ENCODE measurements around the gene DDX46. TPM values are rescaled to one million over a fixed set of nuclear protein-coding genes. Genes with fewer than 3 reads are reported as not detected.
A peak's percentile ranks its signal among the peaks of the same experiment; 100 is the strongest.

DDX46 gene
- total RNA-seq, 1 donor from 2014 or later, result 79.1 TPM

DNA sequence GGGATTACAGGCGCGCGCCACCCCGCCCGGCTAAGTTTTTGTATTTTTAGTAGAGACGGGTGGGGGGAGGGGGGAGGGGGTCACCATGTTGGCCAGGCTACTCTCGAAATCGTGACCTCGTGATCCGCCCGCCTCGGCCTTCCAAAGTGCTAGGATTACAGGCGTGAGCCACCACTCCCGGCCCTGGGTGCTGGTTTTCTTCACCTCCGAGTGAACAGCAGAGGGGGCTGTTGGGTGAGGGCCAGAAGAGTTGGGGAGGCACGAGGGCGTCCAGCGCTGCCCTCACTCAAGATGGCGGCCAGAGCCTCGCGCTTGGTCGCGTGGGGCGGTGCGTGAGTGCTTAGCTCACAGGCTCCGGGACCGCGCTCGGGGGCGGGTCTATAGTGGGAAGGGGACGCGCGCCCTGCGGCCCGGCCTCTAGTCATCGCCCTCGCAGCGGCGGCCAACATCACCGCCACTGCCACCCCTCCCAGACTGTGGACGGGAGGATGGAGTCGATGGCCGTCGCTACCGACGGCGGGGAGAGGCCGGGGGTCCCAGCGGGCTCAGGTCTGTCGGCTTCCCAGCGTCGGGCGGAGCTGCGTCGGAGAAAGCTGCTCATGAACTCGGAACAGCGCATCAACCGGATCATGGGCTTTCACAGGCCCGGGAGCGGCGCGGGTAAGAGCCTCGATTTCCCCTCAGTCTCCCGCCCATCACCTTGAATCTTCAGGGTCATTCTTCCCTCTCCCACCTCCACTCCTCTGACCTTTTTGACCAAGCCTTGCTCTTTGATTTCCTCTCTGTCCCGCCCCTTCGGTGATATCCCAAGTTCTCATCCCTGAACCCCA is 20.2 kb upstream of the DDX46 start, which contains the start of gene CAMLG:
Gene CAMLG, plus strand, starts transcription at position 416 of the 830 bp plus-strand sequence. Its CDS starts 73 bp downstream, at position 489.
- Histone ChIP-seq H3F3A (ENCODE audit: low read depth) (peaks cover 20% of the 10 kb centered on the region), H3K4me3 (peak within 1 kb of the TSS; percentile 76), H3K27me3 (no peaks in the 10 kb centered on the region), H3K4me2 (peak within 1 kb of the TSS; percentile 88), H3K9me3 (ENCODE audit: low read depth) (no peaks in the 10 kb centered on the region), H2AFZ (replicated peaks) (peak within 1 kb of the TSS; percentile 99), H3K79me2 (ENCODE audit: low read depth) (peaks cover 32% of the 10 kb centered on the region), H3K36me3 (no peaks in the 10 kb centered on the region), H3K27ac (peak within 1 kb of the TSS; percentile 85), H3K9ac (peak within 1 kb of the TSS; percentile 53), H4K20me1 (ENCODE audit: low read depth) (peaks cover 22% of the 10 kb centered on the region), H3K4me1 (peaks cover 7% of the 10 kb centered on the region)
- Mint-ChIP-seq H3K4me1 (peaks cover 18% of the 10 kb centered on the region), H3K36me3 (no peaks in the 10 kb centered on the region), H3K9me3 (no peaks in the 10 kb centered on the region), H3K27me3 (ENCODE audit: insufficient read depth, low read depth) (no peaks in the 10 kb centered on the region), H3K27ac (peak within 1 kb of the TSS; percentile 96), H3K4me3 (peak within 1 kb of the TSS; percentile 96)
- TF ChIP-seq EZH2 (IDR thresholded peaks at IDR 0.05) (no peak), EZH2phosphoT487 (IDR thresholded peaks at IDR 0.05) (peak; percentile 29)
- TF ChIP-seq, protein P1, sequence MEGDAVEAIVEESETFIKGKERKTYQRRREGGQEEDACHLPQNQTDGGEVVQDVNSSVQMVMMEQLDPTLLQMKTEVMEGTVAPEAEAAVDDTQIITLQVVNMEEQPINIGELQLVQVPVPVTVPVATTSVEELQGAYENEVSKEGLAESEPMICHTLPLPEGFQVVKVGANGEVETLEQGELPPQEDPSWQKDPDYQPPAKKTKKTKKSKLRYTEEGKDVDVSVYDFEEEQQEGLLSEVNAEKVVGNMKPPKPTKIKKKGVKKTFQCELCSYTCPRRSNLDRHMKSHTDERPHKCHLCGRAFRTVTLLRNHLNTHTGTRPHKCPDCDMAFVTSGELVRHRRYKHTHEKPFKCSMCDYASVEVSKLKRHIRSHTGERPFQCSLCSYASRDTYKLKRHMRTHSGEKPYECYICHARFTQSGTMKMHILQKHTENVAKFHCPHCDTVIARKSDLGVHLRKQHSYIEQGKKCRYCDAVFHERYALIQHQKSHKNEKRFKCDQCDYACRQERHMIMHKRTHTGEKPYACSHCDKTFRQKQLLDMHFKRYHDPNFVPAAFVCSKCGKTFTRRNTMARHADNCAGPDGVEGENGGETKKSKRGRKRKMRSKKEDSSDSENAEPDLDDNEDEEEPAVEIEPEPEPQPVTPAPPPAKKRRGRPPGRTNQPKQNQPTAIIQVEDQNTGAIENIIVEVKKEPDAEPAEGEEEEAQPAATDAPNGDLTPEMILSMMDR (IDR thresholded peaks at IDR 0.05), result peak; percentile 85
- DNase-seq (ENCODE audit: low spot score), result peak; percentile 99

DNA sequence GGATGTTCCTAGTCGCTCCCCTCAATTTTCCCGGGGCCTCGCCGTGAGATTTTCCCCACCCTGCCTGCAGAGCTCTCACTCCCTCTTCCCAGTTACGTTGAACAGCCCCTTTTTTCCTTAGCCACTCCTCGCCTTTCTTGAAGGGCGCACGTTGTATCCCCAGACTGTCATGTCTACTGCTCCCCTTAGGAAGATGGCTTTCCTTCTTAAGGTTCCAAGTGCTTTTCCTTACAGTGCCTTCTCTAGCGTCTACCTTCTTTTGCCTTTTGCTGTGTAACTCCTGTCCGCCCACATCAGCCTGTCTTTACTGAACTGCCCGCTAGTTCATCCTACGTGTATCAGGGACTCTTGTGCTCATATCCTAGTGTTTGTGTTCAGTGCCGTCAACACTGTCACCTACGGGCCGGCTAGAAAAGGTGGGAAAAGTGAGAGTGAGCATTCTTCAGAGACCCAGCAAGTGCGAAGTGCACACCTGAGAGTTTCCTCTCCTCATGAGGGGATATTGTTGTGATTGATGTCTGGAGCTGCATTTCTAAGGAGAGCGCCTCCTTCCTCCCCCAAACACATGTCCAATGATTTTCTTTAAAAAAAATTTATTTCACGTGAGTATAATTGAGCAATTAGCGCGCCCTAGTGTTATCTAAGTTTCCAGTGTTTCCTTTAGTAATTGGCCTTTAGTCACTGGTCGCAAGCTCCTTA is 19.5 kb upstream of the DDX46 start:
- H3K9ac ChIP-seq, result peak overlapping the region; percentile 47

DNA sequence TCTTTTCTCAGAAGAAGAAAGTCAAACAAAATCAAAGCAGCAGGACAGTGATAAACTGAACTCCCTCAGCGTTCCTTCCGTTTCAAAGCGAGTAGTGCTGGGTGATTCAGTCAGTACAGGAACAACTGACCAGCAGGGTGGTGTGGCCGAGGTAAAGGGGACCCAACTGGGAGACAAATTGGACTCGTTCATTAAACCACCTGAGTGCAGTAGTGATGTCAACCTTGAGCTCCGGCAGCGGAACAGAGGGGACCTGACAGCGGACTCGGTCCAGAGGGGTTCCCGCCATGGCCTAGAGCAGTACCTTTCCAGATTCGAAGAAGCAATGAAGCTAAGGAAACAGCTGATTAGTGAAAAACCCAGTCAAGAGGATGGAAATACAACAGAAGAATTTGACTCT is 17.5 kb upstream of the DDX46 start:
- H3K27ac Mint-ChIP-seq, result no peak overlapping the region

More for the DNA sequence above, 19.5 kb upstream of the DDX46 start:
- no peaks in the 10 kb centered on the region for H3K9me3 ChIP-seq (ENCODE audit: low read depth)
- H3K4me3 ChIP-seq, result peak overlapping the region; percentile 76
- Mint-ChIP-seq H3K4me1 (peaks cover 18% of the 10 kb centered on the region), H3K9me3 (no peaks in the 10 kb centered on the region), H3K36me3 (no peaks in the 10 kb centered on the region), H3K27ac (peak overlapping the region; percentile 19), H3K4me3 (peak overlapping the region; percentile 96), H3K27me3 (ENCODE audit: insufficient read depth, low read depth) (no peaks in the 10 kb centered on the region)
- H3K4me2 ChIP-seq, result peak overlapping the region; percentile 88
- no peaks in the 10 kb centered on the region for H3K27me3 ChIP-seq
- H3K4me1 ChIP-seq, result peaks cover 7% of the 10 kb centered on the region
- H3K36me3 ChIP-seq, result no peaks in the 10 kb centered on the region
- peaks cover 20% of the 10 kb centered on the region for H3F3A ChIP-seq (ENCODE audit: low read depth)
- peak overlapping the region; percentile 71 for H2AFZ ChIP-seq (replicated peaks)
- H3K79me2 ChIP-seq (ENCODE audit: low read depth), result peaks cover 32% of the 10 kb centered on the region
- peak; percentile 48 for DNase-seq (ENCODE audit: low spot score)
- TF ChIP-seq EZH2phosphoT487 (IDR thresholded peaks at IDR 0.05), result no peak
- no peak for TF ChIP-seq EZH2 (IDR thresholded peaks at IDR 0.05)
- TF ChIP-seq, protein P1 (IDR thresholded peaks at IDR 0.05), result no peak
- no peak overlapping the region for H3K27ac ChIP-seq
- H4K20me1 ChIP-seq (ENCODE audit: low read depth), result peaks cover 22% of the 10 kb centered on the region

More for the DNA sequence above, 17.5 kb upstream of the DDX46 start:
- TF ChIP-seq EZH2 (IDR thresholded peaks at IDR 0.05) (no peak), EZH2phosphoT487 (IDR thresholded peaks at IDR 0.05) (no peak)
- TF ChIP-seq, protein P1 (IDR thresholded peaks at IDR 0.05), result no peak
- no peaks in the 10 kb centered on the region for H3K27me3 Mint-ChIP-seq (ENCODE audit: insufficient read depth, low read depth)
- no peaks in the 10 kb centered on the region for H3K36me3 ChIP-seq
- no peaks in the 10 kb centered on the region for H3K9me3 Mint-ChIP-seq
- H3K79me2 ChIP-seq (ENCODE audit: low read depth), result peaks cover 32% of the 10 kb centered on the region
- no peaks in the 10 kb centered on the region for H3K36me3 Mint-ChIP-seq
- no peak overlapping the region for H3K4me2 ChIP-seq
- H3K9ac ChIP-seq, result no peak overlapping the region
- no peaks in the 10 kb centered on the region for H3K27me3 ChIP-seq
- no peak overlapping the region for H3K4me3 ChIP-seq
- H3K4me1 Mint-ChIP-seq, result peaks cover 18% of the 10 kb centered on the region
- no peak overlapping the region for H3K27ac ChIP-seq
- peaks cover 20% of the 10 kb centered on the region for H3F3A ChIP-seq (ENCODE audit: low read depth)
- H3K4me1 ChIP-seq, result peaks cover 7% of the 10 kb centered on the region
- H3K4me3 Mint-ChIP-seq, result no peak overlapping the region
- H3K9me3 ChIP-seq (ENCODE audit: low read depth), result no peaks in the 10 kb centered on the region
- peaks cover 22% of the 10 kb centered on the region for H4K20me1 ChIP-seq (ENCODE audit: low read depth)
- DNase-seq (ENCODE audit: low spot score), result no peak
- H2AFZ ChIP-seq (replicated peaks), result no peak overlapping the region
